Iris pigment epithelial cell (primary cell): Measurements from ENCODE around the gene TGFBR3.

Experiments used
- DNase-seq: peaks from one replicate; pipeline ENCODE4 v3.0.0-alpha.2; 2011; ENCODE audit warnings: low read depth

Gene TGFBR3

GRCh38 chr1:91754816-91755580, 131.0 kb downstream of the TGFBR3 start:
- DNase-seq: peak; percentile 44

GRCh38 chr1:91754348-91754747, 131.6 kb downstream of the TGFBR3 start:
- peak; percentile 65 for DNase-seq

GRCh38 chr1:91753878-91754277, 132.1 kb downstream of the TGFBR3 start:
- no peak for DNase-seq

GRCh38 chr1:91752324-91752723, 133.6 kb downstream of the TGFBR3 start:
- no peak for DNase-seq

- DNase-seq: peak; percentile 78
Measured at GRCh38 chr1:91751275-91751674, 134.7 kb downstream of the TGFBR3 start.

- no peak for DNase-seq
Measured at GRCh38 chr1:91750398-91750996, 135.5 kb downstream of the TGFBR3 start.

- DNase-seq: no peak
Measured at GRCh38 chr1:91749788-91750231, 136.1 kb downstream of the TGFBR3 start.

- no peak for DNase-seq
Measured at GRCh38 chr1:91747666-91748065, 138.3 kb downstream of the TGFBR3 start.

- DNase-seq: no peak
Measured at GRCh38 chr1:91746728-91747338, 139.1 kb downstream of the TGFBR3 start.

- DNase-seq: no peak
Measured at GRCh38 chr1:91745640-91746373, 140.1 kb downstream of the TGFBR3 start.

- peak; percentile 32 for DNase-seq
Measured at GRCh38 chr1:91744953-91745639, 140.9 kb downstream of the TGFBR3 start.

- DNase-seq: peak; percentile 78
Measured at GRCh38 chr1:91742848-91743292, 143.1 kb downstream of the TGFBR3 start.

- no peak for DNase-seq
Measured at GRCh38 chr1:91741906-91742305, 144.0 kb downstream of the TGFBR3 start.

- DNase-seq: peak; percentile 47
Measured at GRCh38 chr1:91741301-91741700, 144.7 kb downstream of the TGFBR3 start.

- DNase-seq: no peak
Measured at GRCh38 chr1:91737650-91738049, 148.3 kb downstream of the TGFBR3 start.

- DNase-seq: peak; percentile 83
Measured at GRCh38 chr1:91736715-91737615, 149.0 kb downstream of the TGFBR3 start.

GRCh38 chr1:91736146-91736714, 149.7 kb downstream of the TGFBR3 start:
- no peak for DNase-seq

GRCh38 chr1:91735266-91735845, 150.6 kb downstream of the TGFBR3 start:
- DNase-seq: no peak

- DNase-seq: no peak
Measured at GRCh38 chr1:91734761-91735160, 151.2 kb downstream of the TGFBR3 start.

- DNase-seq: no peak
Measured at GRCh38 chr1:91733108-91733710, 152.7 kb downstream of the TGFBR3 start.
